Measurements from ENCODE around the gene NAPG. TPM values are rescaled to one million over a fixed set of nuclear protein-coding genes. Genes with fewer than 3 reads are reported as not detected.
"Not testable (repeated sequence)": the region's sequence is repeated elsewhere in the genome, so short reads cannot be mapped to it uniquely, and the experiment has no call there.

The NAPG gene
- total RNA-seq, 4 donors from 2014 or later = 21.5 to 60.6 (median 32.7) TPM

- DNase-seq = no peak
- H3K27me3 ChIP-seq = no peaks in the 10 kb centered on the region
- no peaks in the 10 kb centered on the region for H3K36me3 ChIP-seq
- H3K9me3 ChIP-seq = no peaks in the 10 kb centered on the region
- no peaks in the 10 kb centered on the region for H3K4me1 ChIP-seq
- no peak for TF ChIP-seq POLR2A (IDR thresholded peaks at IDR 0.05)
- H3K4me3 ChIP-seq = no peak overlapping the region
- intact Hi-C loops (cut with DNase I; ENCODE audit: low total_unique reads) = no loop called here
- no peak overlapping the region for H3K27ac ChIP-seq
Observed at GRCh38 chr18:10571537-10571936, 45.7 kb downstream of the NAPG start.

GRCh38 chr18:10573261-10573660 lies 47.4 kb downstream of the NAPG start:
- H3K4me1 ChIP-seq; H3K4me3 ChIP-seq; H3K9me3 ChIP-seq; intact Hi-C loops (cut with DNase I; ENCODE audit: low total_unique reads); H3K27ac ChIP-seq; DNase-seq; H3K36me3 ChIP-seq; H3K27me3 ChIP-seq: not testable (repeated sequence)

- H3K4me3 ChIP-seq; intact Hi-C loops (cut with DNase I; ENCODE audit: low total_unique reads); H3K9me3 ChIP-seq; H3K4me1 ChIP-seq; H3K36me3 ChIP-seq; H3K27ac ChIP-seq; H3K27me3 ChIP-seq; DNase-seq: not testable (repeated sequence)
Observed at GRCh38 chr18:10574412-10574811, 48.6 kb downstream of the NAPG start.

GRCh38 chr18:10577842-10578572 lies 52.2 kb downstream of the NAPG start:
- H3K36me3 ChIP-seq; DNase-seq; H3K27ac ChIP-seq; H3K4me3 ChIP-seq; H3K27me3 ChIP-seq; H3K4me1 ChIP-seq; intact Hi-C loops (cut with DNase I; ENCODE audit: low total_unique reads); H3K9me3 ChIP-seq: not testable (repeated sequence)

- H3K27me3 ChIP-seq; H3K4me1 ChIP-seq; H3K4me3 ChIP-seq; intact Hi-C loops (cut with DNase I; ENCODE audit: low total_unique reads); H3K9me3 ChIP-seq; DNase-seq; H3K36me3 ChIP-seq; H3K27ac ChIP-seq: not testable (repeated sequence)
Observed at GRCh38 chr18:10578573-10578899, 52.7 kb downstream of the NAPG start.

GRCh38 chr18:10579079-10579867 lies 53.4 kb downstream of the NAPG start:
- no peaks in the 10 kb centered on the region for H3K36me3 ChIP-seq
- DNase-seq = no peak
- intact Hi-C loops (cut with DNase I; ENCODE audit: low total_unique reads) = no loop called here
- no peaks in the 10 kb centered on the region for H3K27me3 ChIP-seq
- no peak overlapping the region for H3K27ac ChIP-seq
- no peaks in the 10 kb centered on the region for H3K4me1 ChIP-seq
- no peak overlapping the region for H3K4me3 ChIP-seq
- TF ChIP-seq CTCF (IDR thresholded peaks at IDR 0.05) (no peak), POLR2A (IDR thresholded peaks at IDR 0.05) (no peak)
- H3K9me3 ChIP-seq = no peaks in the 10 kb centered on the region

GRCh38 chr18:10580215-10580614 lies 54.4 kb downstream of the NAPG start:
- TF ChIP-seq POLR2A (IDR thresholded peaks at IDR 0.05) (no peak), CTCF (IDR thresholded peaks at IDR 0.05) (no peak)
- no peaks in the 10 kb centered on the region for H3K9me3 ChIP-seq
- intact Hi-C loops (cut with DNase I; ENCODE audit: low total_unique reads) = no loop called here
- no peaks in the 10 kb centered on the region for H3K27me3 ChIP-seq
- H3K36me3 ChIP-seq = no peaks in the 10 kb centered on the region
- no peak overlapping the region for H3K4me3 ChIP-seq
- no peaks in the 10 kb centered on the region for H3K4me1 ChIP-seq
- H3K27ac ChIP-seq = no peak overlapping the region
- DNase-seq = no peak
